Measurements from ENCODE around the gene SORCS2. TPM values are rescaled to one million over a fixed set of nuclear protein-coding genes. Genes with fewer than 3 reads are reported as not detected.

The SORCS2 gene
- total RNA-seq (2021) = 0.04 and 0.06 TPM in 2 replicates
- Bru-seq, nascent RNA = percentile 12 among the genes with signal in this experiment
- BruChase-seq, experiment 1, labeled RNA remaining after a 2-hour chase = percentile 15 among the genes with signal in this experiment
- BruChase-seq, experiment 2, labeled RNA remaining after a 6-hour chase = percentile 18 among the genes with signal in this experiment
- long read RNA-seq = 0 reads

- no TSS peak for BruUV-seq (replicated peaks)
- Histone ChIP-seq H3K27me3 (replicated peaks; ENCODE audit: insufficient read depth, low read depth, low read length, poor library complexity) (peaks cover 89% of the 10 kb centered on the region), H3K4me1 (ENCODE audit: insufficient read depth, low read length, poor library complexity, severe bottlenecking) (peaks cover 12% of the 10 kb centered on the region), H3K27ac (ENCODE audit: low read depth, low read length, poor library complexity, severe bottlenecking) (no peak within 1 kb of the TSS), H3K9me3 (ENCODE audit: low read depth, low read length, poor library complexity, severe bottlenecking) (no peaks in the 10 kb centered on the region), H3K36me3 (ENCODE audit: insufficient read depth, low read length, poor library complexity, severe bottlenecking) (no peaks in the 10 kb centered on the region), H3K4me3 (ENCODE audit: low read depth, low read length, poor library complexity, severe bottlenecking) (peak within 1 kb of the TSS; percentile 25)
- POLR2A ChIA-PET (ENCODE audit: low non-redundant PET) = no interaction called here
- DNase-seq (ENCODE audit: low spot score) = peak; percentile 77
- intact Hi-C loops (cut with micrococcal nuclease; ENCODE audit: unreplicated experiment) = loop anchor here (1.0 to 5.0 kb wide), 3 partner anchors 104 to 527 kb away; no protein-coding TSS in a partner anchor
- CTCF ChIA-PET = interaction anchor here (0.6 to 0.9 kb wide), 3 partner anchors 108 to 528 kb away, joined by 3 to 4 read pairs (median 4); no protein-coding TSS in a partner anchor
- TF ChIP-seq EZH2 (IDR thresholded peaks at IDR 0.05; ENCODE audit: borderline replicate concordance, low read depth, low read length, poor library complexity, severe bottlenecking) = no peak
- TF ChIP-seq, protein P1, sequence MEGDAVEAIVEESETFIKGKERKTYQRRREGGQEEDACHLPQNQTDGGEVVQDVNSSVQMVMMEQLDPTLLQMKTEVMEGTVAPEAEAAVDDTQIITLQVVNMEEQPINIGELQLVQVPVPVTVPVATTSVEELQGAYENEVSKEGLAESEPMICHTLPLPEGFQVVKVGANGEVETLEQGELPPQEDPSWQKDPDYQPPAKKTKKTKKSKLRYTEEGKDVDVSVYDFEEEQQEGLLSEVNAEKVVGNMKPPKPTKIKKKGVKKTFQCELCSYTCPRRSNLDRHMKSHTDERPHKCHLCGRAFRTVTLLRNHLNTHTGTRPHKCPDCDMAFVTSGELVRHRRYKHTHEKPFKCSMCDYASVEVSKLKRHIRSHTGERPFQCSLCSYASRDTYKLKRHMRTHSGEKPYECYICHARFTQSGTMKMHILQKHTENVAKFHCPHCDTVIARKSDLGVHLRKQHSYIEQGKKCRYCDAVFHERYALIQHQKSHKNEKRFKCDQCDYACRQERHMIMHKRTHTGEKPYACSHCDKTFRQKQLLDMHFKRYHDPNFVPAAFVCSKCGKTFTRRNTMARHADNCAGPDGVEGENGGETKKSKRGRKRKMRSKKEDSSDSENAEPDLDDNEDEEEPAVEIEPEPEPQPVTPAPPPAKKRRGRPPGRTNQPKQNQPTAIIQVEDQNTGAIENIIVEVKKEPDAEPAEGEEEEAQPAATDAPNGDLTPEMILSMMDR (conservative IDR thresholded peaks at IDR 0.05; ENCODE audit: low read depth, low read length) = peak; percentile 54
These were observed at the start of gene SORCS2 for GRCh38 chr4:7192252-7193029. Gene SORCS2 (plus strand): TSS chr4:7192538.

DNA sequence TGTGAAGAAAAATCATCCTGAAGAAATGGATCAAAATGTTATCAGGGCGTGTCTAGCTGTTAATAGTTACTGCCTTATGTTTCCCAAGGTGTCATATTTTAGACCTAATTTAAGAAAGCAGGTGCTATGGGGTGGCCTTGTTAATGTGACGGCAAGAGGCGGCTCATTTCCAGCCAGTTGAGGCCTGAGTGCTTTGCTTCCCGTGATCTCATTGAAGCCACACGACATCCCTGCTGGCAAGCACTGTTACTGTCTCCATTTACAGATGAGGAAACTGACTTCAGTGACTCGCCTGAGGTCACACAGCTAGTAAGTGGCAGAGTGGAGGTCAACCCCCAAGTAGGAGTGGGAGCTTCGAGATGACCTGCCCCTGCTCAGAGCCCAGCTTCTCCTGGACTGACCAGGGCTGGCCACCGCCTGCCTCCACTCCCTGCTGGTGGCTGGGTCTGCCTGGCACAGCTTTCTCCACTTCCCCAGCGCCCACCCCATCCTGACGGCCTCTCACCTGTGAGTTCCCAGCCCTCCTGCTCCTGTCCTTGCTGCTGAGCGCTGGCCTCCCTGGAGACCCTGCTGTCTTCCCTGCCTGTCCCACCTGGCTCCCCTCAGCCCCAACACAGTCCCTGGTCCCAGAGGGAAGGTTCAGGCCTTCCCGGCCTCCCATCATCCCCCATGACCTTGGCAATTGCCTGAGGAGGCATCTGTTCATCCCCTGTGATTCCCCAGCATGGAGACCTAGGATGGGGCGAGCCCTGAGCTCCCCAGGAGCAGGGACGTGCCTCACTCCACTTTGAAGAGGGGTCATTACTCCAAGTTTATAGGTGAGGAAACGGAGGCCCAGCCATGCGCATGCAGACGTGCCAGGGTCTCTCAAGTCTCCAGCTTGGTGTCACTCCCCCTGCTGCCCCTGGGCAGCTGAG lies 47.7 kb upstream of the SORCS2 start:
- TF ChIP-seq EZH2 (IDR thresholded peaks at IDR 0.05; ENCODE audit: borderline replicate concordance, low read depth, low read length, poor library complexity, severe bottlenecking) = no peak
- TF ChIP-seq, protein P1 (conservative IDR thresholded peaks at IDR 0.05; ENCODE audit: low read depth, low read length) = no peak
- Histone ChIP-seq H3K27ac (ENCODE audit: low read depth, low read length, poor library complexity, severe bottlenecking) (no peak overlapping the region), H3K4me3 (ENCODE audit: low read depth, low read length, poor library complexity, severe bottlenecking) (no peak overlapping the region), H3K27me3 (replicated peaks; ENCODE audit: insufficient read depth, low read depth, low read length, poor library complexity) (no peaks in the 10 kb centered on the region), H3K36me3 (ENCODE audit: insufficient read depth, low read length, poor library complexity, severe bottlenecking) (no peaks in the 10 kb centered on the region), H3K4me1 (ENCODE audit: insufficient read depth, low read length, poor library complexity, severe bottlenecking) (no peaks in the 10 kb centered on the region), H3K9me3 (ENCODE audit: low read depth, low read length, poor library complexity, severe bottlenecking) (no peaks in the 10 kb centered on the region)
- DNase-seq (ENCODE audit: low spot score) = no peak
- CTCF ChIA-PET = no interaction called here
- no TSS peak for BruUV-seq (replicated peaks)
- POLR2A ChIA-PET (ENCODE audit: low non-redundant PET) = no interaction called here
- intact Hi-C loops (cut with micrococcal nuclease; ENCODE audit: unreplicated experiment) = no loop called here

- intact Hi-C loops (cut with micrococcal nuclease; ENCODE audit: unreplicated experiment) = no loop called here
- Histone ChIP-seq H3K27me3 (replicated peaks; ENCODE audit: insufficient read depth, low read depth, low read length, poor library complexity) (no peaks in the 10 kb centered on the region), H3K4me1 (ENCODE audit: insufficient read depth, low read length, poor library complexity, severe bottlenecking) (no peaks in the 10 kb centered on the region), H3K9me3 (ENCODE audit: low read depth, low read length, poor library complexity, severe bottlenecking) (no peaks in the 10 kb centered on the region), H3K36me3 (ENCODE audit: insufficient read depth, low read length, poor library complexity, severe bottlenecking) (no peaks in the 10 kb centered on the region), H3K27ac (ENCODE audit: low read depth, low read length, poor library complexity, severe bottlenecking) (no peak overlapping the region), H3K4me3 (ENCODE audit: low read depth, low read length, poor library complexity, severe bottlenecking) (no peak overlapping the region)
- TF ChIP-seq EZH2 (IDR thresholded peaks at IDR 0.05; ENCODE audit: borderline replicate concordance, low read depth, low read length, poor library complexity, severe bottlenecking) = no peak
- TF ChIP-seq, protein P1 (conservative IDR thresholded peaks at IDR 0.05; ENCODE audit: low read depth, low read length) = no peak
- BruUV-seq (replicated peaks) = no TSS peak
- ChIA-PET CTCF (no interaction called here), POLR2A (ENCODE audit: low non-redundant PET) (no interaction called here)
- no peak for DNase-seq (ENCODE audit: low spot score)
These were observed 46.9 kb upstream of the SORCS2 start for GRCh38 chr4:7145291-7145934.

All from A673 (cell line).